CMK (cell line): ENCODE data around the gene LYL1.

Experiments
- DNase-seq: peaks from one replicate; pipeline ENCODE4 v3.0.0-alpha.2; 2010; ENCODE audit warnings: low read depth

The LYL1 gene

DNA sequence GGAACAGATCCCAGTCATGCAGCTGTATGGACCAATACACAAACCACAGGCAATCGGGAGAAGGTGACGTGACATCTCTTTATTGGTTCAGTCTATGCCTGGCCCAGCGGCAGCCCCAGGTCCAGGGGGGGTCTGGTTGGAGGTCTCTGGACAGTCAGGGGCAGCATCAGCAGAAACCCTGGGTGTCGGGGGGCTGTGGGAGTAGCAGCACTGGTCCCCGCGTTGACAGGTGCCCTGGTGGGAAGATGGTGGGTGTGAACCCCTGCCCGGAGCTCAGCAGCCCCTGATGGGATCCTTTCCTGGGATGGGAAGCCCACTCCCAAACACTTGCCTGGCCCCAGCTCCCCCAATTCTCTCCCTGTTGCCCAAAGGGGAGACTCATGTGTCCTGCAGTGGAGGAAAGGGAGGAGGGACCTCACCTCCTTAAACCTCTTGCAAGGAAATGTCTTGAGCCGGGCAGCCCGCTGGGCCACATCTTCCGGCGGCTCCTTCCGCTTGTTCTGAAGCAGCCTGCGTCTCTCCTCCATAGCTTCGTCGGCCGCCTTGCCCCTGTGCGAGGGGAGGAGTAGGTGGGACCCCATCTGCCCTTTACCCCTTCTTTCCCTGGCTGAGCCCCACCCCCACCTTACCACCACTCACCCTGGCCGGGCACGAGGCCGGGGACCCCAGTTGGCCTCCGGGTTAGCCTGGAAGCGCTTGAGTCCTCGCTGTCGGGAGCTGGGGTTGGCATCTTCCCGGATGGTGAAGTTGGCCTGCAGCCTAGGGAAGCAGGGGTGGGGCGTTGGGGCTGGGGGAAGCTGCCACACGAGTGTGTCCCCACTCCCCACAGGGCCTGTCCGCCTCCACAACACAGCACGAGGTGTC, 2.4 kb upstream of the LYL1 start:
- DNase-seq = peak; percentile 69

DNA sequence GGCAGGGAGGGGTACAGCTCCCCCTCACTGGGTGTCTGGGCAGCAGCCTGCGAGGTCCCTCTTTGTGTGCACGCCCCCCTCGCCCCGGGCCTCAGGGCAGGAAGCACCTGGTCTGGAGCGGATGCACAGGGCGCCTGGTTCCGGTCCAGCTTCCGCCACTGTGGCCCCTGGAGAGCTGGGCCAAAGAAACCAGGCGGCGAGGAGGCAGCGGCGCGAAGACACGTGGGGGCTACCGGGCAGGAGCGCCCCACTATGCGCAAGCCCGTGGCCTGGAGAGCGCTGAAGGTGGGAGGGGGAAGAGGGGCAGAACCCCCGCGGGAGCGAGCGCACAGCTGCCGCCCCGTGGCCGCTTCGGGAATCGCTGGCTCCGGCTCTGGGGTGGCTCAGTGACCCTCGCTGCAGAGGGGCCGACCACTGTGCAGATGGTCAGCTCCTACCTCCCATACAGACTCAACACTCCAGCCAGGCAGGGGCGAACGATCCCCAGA, 1.7 kb upstream of the LYL1 start:
- peak; percentile 97 for DNase-seq

DNA sequence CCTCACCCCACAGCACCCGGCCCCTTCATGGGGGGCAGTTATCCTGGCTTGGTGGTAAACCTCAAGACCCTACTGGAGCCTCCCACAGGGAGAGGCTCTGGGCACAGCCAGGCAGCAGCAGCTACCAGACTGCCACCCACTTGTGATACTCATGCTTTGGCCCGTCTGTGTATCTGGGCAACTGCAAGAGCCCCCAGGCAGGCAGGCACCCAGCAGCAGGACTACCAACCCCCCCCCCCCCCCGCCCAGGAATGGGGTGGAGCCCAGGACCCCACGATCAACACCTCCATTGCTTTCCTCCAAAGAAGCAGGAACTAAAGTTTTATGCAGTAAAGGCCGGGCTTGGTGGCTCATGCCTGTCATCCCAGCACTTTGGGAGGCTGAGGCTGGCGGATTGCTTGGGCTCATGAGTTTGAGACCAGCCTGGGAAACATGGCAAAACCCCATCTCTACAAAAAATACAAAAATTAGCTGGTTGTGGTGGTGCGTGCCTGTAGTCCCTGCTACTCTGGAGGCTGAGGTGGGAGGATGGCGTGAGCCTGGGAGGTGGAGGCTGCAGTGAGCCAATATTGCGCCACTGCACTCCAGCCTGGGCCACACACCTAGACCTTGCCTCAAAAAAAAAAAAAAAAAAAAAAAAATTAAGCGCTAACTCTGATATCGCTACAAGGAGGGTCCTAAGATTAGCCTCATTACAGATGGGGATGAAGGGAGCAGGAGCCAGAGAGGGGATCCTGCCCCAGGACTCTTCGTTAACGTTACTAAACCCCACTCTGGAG, 1.1 kb upstream of the LYL1 start:
- peak; percentile 70 for DNase-seq

DNA sequence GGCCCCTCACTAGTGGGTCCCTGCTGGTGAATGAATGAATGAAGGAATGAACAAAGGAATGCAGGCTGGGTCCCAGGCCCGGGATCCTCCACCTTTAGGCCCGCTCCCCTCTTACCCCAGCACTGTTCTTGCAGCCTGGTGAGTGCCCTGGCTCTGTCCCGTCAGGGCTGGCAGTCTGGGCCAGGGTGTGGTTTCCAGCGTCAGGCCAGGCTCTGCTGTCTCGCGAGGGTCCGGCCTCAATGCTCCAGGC, 317 bp downstream of the LYL1 start:
- DNase-seq = no peak

DNA sequence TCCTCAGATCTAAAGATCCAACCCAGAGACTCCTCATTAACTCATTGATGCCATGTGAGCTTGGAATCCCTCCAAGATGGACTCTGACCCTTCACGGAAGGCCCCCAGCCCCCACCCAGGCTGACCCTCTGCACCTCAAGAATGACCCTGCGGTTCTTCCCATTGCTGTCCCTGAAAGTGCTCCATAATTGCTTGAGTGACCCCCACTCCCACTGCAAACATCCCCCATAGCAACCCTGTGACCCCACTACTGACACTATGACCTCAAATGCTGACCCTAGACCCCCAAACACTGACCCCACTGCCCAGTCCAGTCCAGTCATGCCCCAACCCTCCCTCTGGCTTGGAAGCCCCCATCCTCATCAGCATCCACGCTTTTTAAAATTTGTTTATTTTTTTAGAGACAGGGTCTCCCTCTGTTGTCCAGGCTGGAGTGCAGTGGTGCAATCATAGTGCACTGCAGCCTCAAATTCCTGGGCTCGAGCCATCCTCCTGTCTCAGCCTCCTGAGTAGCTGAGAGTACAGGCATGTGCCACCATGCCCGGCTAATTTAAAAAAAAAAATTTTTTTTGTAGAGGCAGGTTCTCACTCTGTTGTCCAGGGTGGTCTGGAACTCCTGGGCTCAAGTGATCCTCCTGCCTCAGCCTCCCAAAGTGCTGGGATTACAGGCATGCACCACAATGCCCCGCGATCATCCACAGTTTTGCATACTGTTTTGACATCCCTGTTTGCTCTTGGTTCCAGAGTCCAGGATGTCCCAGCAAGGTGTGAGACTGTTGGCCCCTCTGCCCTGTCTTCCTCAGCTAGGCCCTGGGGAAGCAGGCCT, 855 bp downstream of the LYL1 start:
- no peak for DNase-seq

DNA sequence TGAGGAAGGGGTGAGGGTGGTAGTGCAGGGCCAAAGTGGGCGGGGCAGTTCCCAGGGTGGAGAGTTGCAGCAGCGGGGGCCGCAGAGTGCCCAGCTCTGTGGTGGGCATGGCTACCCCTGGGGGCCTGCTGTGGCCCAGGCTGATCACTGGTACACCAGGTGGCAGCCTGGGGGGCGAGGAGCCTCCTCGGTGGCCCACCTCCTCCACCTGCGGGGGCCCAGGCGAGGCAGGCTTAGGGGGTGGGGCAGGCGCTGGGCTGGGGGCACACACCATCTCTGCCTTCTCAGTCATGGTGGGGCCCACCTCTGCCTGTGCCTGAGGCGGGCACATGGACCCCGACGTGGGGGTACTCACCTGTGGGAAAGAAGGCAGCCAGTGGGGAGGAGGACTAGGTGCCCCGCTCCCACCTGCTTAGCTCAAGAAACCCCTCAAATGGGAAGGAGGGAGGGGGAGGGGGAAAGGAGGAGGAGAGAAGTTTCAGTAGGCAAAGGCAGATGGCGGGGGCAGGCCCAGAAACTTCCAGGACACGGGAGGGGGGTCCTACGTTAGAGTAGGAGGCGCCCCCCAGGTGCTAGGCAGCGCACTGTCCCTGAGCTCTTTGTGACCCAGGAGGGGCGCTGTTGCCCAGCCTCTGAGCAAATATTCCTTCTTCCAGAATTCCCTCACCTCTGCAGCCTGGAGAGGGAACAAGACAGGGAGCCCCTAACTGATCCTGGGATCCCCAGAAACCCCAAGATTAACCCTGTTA, 1.6 kb downstream of the LYL1 start:
- DNase-seq = peak; percentile 76

DNA sequence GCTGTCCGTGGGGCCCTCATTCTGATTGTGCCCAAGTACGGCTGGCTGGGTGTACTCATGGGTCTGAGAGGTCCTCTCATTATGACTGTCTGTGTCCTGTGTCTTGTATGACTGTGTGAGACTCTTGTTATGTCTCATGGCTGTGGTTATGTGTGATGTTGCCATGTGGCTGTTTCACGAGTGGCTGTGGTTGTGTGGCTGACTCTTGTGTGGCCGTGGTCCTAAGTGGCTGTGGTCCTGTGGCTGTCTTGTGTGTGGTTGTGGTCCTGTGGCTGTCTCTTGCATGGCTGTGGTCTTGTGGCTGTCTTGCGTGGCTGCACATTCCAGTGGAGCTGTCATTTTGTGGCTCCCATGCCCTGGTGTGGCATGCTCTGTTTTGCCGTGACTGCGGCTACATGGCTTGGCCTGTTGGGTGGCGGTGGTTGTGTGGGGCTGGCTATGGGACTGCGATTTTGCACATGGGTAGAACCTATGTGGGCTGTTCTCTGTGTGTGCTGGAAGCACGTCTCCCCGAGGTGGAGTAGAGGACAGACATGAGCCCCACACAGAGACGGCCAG, 2.5 kb downstream of the LYL1 start:
- no peak for DNase-seq

DNA sequence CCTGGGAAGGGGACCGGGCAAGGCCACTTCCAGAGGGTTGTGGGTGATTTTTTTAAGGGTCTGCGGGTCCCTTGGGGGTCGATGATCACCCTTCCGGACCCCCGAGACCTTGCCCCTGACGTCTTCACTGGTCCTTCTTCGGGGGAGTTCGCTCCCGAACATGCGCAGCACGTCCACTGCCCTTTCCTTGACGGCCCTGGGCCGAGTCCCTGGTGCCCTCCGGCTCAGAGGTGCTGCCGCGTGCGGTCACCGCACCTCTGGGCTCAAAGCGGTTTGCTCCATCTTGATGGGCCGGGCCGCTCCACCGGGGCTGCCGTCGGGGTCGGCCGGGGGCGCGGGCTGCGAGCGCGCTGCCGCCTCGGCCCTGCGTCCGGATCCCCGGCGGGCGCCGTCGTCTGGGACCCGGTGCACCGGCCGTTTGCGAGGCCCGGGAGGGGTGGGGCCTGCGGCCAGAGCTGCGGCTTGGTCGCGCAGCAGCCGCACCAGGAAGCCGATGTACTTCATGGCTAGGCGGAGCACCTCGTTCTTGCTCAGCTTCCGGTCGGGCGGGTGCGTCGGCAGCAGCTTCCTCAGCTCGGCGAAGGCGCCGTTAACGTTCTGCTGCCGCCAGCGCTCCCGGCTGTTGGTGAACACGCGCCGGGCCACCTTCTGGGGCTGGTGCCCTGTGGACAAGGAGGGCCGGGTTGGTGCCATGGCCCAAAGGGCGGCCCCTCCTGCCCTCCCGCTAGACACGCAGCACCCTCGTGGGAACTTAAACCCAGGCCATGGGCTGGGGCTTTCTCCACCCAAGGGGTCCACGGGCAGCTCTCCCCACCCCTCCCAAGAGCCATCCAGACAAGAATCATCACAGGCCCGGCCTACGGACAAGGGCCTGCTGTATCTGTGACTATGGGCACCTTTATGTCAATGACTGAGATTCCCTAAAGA, 3.3 kb downstream of the LYL1 start:
- no peak for DNase-seq

DNA sequence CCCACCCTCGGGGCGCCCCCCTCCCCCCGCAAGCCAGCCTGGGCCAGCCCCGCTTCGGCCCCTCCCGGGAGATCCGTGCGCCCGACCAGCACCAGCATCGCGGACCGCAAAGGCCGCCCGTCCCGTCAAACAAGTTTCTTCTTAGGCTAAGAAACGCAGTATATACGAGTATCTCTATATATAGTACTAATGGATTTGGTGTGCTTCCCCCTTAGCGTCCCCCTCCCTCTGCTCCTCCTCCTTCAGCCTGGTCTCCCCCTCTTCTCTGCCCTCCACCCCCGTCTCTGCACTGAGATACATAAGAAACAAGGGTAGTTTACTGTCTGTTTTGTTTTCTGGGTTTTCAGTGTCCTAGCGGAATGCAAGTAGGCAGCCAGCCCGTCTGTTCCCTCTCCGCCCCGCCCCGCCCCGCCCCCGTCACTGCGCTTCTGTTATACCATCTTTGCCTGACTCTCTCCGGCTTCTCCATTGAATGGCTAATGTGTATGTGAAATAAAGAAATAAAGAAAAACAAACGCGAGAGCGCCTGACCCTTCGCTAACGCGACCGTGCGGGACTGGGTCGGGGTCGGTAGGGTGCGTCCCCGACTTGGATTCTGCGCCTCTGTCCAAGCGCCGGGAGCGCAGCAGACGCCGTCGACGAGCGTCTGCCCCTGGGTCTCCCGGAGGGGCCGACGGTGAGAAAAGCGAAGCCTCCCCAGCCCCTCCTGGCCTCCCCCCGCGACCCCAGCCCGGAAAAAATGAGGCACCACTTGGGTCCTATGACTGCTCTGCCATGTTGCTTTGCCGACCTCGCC, 4.2 kb downstream of the LYL1 start:
- no peak for DNase-seq

DNA sequence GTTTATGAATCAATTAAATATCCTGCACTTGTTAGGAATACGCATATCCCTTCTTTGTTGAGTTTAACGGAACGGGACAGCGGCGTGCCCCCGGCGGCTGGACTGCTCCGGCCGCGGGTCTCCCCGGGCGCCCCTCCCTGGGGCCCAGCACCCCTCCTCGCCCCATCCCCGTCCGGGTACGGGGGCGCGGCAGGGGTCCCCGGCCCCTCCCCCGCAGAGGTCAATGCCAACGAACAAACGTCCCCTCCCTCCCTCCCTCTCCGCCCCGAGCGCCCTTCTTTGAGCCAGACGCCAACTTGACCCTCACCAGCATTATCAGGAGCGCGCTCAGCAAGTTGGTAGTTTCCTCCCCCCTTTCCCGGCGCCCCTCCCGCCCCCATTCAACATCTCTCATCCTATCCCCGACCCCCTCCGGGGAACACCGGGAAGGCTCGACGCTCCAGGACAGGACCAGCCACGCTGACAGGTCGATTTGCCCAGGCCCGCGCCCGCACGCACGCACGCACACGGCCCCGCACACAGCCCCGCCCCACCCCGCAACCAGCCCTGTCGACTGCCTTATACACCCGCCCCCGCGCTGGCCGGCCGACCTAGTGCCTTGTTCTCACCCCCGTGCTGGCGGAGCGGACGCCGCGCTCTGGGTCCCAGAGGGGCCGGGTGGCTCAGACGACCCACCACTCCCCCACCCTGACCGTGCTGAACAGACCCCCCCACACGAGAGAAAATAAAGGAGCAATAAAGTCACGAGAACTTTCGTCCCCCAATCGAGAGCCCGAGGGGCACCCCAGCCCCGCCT, 5.0 kb downstream of the LYL1 start:
- peak; percentile 84 for DNase-seq

DNA sequence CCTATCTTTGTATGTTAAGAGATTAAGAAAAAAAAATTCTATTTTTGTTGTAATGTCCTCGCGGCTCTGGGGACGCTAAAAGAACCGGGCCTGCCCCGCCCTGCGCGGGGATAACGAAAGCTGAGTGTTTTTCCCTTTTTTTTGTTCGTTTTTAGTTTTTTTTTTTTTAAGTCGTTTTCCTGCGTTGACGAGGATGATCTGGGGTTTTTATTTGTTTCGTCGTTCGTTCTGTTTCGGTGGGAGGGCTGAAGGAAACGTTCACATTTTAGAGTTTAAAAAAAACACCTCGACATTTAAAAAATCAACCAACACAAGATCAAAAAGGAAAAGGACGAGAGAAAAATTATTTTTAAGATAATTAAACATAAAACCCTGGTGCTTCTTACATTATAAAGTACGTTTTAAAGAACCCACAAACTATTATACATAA, 5.6 kb downstream of the LYL1 start:
- no peak for DNase-seq

DNA sequence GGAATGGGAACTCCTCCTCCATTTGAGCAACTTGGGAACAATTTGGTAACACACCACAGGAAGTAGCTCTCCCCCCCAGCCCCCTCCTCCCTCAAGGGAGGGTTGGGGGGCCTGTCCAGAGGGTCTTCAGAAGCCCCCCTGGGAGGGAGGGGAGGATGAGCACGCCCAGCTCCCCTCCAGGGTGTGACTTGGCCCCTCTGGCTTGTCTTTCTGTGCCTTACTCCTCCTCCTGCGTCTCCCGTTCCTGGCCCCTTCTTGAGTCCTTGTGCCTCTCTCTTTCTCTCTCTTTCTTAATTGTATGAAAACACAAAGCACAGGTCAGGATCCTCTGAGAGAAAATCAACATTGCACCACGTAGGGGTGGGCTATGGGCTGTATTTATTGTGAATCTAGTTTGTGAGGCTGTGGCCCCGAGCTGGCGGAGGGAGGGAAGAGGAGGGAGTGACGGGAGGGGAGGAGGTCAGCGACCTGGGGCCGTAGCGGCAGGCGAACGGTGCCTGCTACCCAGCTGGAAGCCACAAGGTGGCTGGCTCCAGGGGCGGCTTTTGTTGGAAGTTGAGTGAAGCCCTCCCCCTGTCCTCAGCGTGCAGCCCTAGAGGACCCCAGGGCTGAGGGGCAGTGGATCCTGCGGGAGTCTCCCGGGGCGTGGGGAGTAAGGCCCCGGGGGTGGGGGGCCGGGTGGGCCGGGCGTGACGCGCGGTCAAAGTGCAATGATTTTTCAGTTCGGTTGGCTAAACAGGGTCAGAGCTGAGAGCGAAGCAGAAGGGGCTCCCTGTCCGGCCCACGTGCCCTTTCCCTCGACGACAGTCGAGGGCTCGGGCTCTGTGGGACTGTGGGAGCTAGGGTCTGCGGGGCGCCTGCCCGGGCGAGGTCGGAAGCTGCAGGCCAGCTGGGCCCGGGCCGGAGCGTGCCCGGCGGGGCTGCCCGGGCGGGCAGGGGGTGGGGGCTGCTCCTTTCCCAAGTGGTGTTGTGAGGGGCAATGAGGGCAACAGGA, 6.4 kb downstream of the LYL1 start:
- no peak for DNase-seq

DNA sequence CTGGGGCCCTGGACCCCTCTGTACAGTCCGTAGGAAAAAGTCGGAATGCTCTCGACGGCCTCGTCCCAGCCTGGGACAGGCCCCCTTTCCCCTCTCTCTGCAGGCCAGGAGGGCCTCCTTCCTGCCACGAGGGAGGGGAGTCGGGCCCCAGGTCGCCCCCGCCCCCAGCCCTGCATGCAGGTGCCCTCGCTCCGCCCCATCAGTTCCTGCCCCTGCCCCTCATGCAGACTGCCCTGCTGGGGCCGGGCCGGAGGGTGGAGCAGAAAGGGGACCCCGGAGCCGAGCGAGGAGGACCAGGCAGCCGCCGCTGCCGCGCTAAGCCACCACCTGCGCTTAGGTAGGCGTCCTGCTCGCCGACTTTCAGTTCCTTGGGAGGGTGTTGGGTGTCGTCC, 7.3 kb downstream of the LYL1 start:
- no peak for DNase-seq

DNA sequence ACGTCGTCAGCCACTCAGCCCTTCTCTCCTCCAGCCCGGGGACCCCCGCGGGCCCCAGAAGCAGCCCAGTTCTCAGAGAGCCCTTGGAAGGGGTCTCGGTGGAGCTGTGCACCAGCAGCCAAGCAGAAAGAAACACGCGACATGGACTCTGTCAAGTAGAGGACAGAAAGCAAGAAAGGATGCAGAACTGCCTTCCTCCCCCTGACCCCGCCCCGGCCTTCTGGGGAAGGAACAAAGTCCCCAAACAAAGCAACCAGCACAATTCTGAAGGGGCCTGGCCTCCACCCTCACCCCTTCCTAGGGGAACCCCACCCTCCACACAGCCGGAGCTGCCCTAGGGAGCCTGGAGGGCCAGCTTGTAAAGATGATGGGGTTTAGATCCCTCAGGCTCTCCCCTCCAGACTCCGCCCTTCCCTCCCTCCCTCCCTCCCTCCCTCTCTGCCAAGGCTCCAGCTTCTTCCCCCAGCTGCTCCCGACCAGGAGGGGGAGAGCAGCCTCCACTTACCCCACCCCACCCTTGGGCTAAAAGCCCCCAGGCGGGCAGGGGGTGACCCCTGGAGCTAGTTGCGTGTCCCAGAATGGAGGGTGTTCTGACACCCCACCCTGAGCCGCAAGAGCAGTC, 7.8 kb downstream of the LYL1 start:
- DNase-seq = no peak

DNA sequence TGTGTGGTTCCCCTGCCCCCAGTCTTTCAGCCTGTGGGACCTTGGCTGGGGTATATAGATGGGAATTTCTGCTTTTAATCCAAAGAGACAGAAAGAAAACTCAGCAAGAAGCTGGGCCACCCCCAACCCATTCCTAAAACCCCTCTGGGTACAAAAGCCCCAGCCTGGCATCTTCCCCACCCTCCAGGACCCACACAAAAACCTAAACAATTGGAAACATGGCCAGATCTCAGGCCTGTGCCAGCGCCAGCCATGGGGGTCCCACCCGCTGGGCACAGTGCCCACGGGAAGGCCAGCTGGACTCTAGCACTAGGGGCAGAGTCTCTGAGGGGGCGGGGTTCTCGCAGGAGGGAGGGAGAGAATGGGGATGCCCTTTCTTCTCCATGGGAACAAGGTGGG, 8.6 kb downstream of the LYL1 start:
- no peak for DNase-seq

DNA sequence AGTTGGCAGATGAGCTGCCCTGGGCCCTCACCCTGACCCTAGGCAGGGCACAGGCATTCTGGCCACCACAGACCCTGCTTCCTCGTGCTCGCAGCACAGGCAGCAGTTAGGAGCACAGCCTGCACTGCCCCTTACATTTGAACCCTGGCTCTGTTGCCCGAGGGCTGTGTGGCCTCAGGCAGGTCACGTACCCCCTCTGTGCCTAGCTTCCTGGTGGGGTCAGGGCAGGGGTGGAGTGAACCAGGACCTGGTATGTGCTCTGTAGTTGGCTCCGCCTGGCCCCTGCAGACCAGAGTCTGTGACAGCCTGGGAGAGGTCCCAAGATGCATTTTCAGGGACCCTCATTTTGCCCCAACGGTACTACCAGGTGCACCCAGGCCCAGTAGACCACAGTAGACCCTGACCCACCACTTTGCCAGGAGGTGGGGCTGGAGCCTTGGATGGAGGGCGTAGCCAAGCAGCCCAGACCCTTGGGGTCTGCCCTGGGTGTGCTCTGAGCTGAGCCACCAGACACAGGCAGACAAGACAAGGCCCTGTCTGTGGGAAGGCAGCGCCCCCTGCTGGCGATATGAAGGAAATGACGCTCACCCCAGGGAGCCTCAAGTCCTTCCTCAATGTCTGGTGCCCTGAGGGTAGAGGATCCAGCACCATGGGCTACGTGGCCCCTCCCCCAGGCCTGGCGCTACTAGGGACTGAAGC, 9.1 kb downstream of the LYL1 start:
- peak; percentile 85 for DNase-seq
